ENCODE measurements around the gene ZNF814.
"Not testable (repeated sequence)": the region's sequence is repeated elsewhere in the genome, so short reads cannot be mapped to it uniquely, and the experiment has no call there.

ZNF814 gene

GRCh38 chr19:57867868-57868492, 20.9 kb downstream of the ZNF814 start:
- TF ChIP-seq CTCF (IDR thresholded peaks at IDR 0.05; ENCODE audit: insufficient read depth, low read length, missing control alignments): no peak
- no peak for DNase-seq (ENCODE audit: low read depth, low spot score)
- ChIA-PET CTCF (no interaction called here), POLR2A (interaction anchor here (0.7 kb wide), 1 partner anchor 55 kb away, joined by 3 read pairs; no protein-coding TSS in a partner anchor)
- no peak overlapping the region for H3K4me3 ChIP-seq (ENCODE audit: low read depth, low read length)

GRCh38 chr19:57862351-57862750, 26.5 kb downstream of the ZNF814 start:
- CTCF ChIA-PET: interaction anchor here (1.0 kb wide), 1 partner anchor 27 kb away, joined by 5 read pairs; the partner anchor contains the start of gene ZNF814
- POLR2A ChIA-PET; H3K4me3 ChIP-seq (ENCODE audit: low read depth, low read length); DNase-seq (ENCODE audit: low read depth, low spot score): not testable (repeated sequence)

- CTCF ChIA-PET; H3K4me3 ChIP-seq (ENCODE audit: low read depth, low read length); POLR2A ChIA-PET; DNase-seq (ENCODE audit: low read depth, low spot score): not testable (repeated sequence)
Observed at GRCh38 chr19:57854117-57854516, 34.7 kb downstream of the ZNF814 start.

GRCh38 chr19:57851812-57852603, 36.8 kb downstream of the ZNF814 start:
- H3K4me3 ChIP-seq (ENCODE audit: low read depth, low read length); CTCF ChIA-PET; POLR2A ChIA-PET; DNase-seq (ENCODE audit: low read depth, low spot score): not testable (repeated sequence)

GRCh38 chr19:57850553-57851017, 38.3 kb downstream of the ZNF814 start:
- TF ChIP-seq CTCF (IDR thresholded peaks at IDR 0.05; ENCODE audit: insufficient read depth, low read length, missing control alignments): no peak
- POLR2A ChIA-PET: no interaction called here
- DNase-seq (ENCODE audit: low read depth, low spot score): no peak
- CTCF ChIA-PET: no interaction called here
- peak overlapping the region; percentile 87 for H3K4me3 ChIP-seq (ENCODE audit: low read depth, low read length)

- CTCF ChIA-PET: not testable (repeated sequence)
- peak within 1 kb of the TSS; percentile 87 for H3K4me3 ChIP-seq (ENCODE audit: low read depth, low read length)
- DNase-seq (ENCODE audit: low read depth, low spot score): peak; percentile 38
- POLR2A ChIA-PET: interaction anchor here (0.6 to 1.0 kb wide), 2 partner anchors 35 to 366 kb away, joined by 3 read pairs; partner anchors contain the start of gene ZNF552
Observed at GRCh38 chr19:57849666-57850473, 39.0 kb downstream of the ZNF814 start, which contains the start of gene ZNF587. Gene ZNF587 (plus strand): TSS chr19:57849859. CDS start chr19:57850039, 180 bp downstream.

GRCh38 chr19:57849162-57849665, 39.6 kb downstream of the ZNF814 start:
- CTCF ChIA-PET; DNase-seq (ENCODE audit: low read depth, low spot score): not testable (repeated sequence)
- peak overlapping the region; percentile 87 for H3K4me3 ChIP-seq (ENCODE audit: low read depth, low read length)
- POLR2A ChIA-PET: interaction anchor here (0.6 to 1.0 kb wide), 2 partner anchors 34 to 365 kb away, joined by 3 read pairs; partner anchors contain the start of gene ZNF552

- H3K4me3 ChIP-seq (ENCODE audit: low read depth, low read length); CTCF ChIA-PET; DNase-seq (ENCODE audit: low read depth, low spot score): not testable (repeated sequence)
- POLR2A ChIA-PET: interaction anchor here (0.6 kb wide), 1 partner anchor 28 kb away, joined by 3 read pairs; no protein-coding TSS in a partner anchor
Observed at GRCh38 chr19:57847164-57847563, 41.7 kb downstream of the ZNF814 start.

GRCh38 chr19:57841122-57841763, 47.6 kb downstream of the ZNF814 start:
- TF ChIP-seq CTCF (IDR thresholded peaks at IDR 0.05; ENCODE audit: insufficient read depth, low read length, missing control alignments): no peak
- POLR2A ChIA-PET: no interaction called here
- peak; percentile 70 for DNase-seq (ENCODE audit: low read depth, low spot score)
- CTCF ChIA-PET: no interaction called here
- H3K4me3 ChIP-seq (ENCODE audit: low read depth, low read length): no peak overlapping the region

GRCh38 chr19:57838622-57839191, 50.1 kb downstream of the ZNF814 start:
- H3K4me3 ChIP-seq (ENCODE audit: low read depth, low read length); POLR2A ChIA-PET; DNase-seq (ENCODE audit: low read depth, low spot score); CTCF ChIA-PET: not testable (repeated sequence)

- CTCF ChIA-PET; POLR2A ChIA-PET; H3K4me3 ChIP-seq (ENCODE audit: low read depth, low read length); DNase-seq (ENCODE audit: low read depth, low spot score): not testable (repeated sequence)
Observed at GRCh38 chr19:57836991-57837390, 51.8 kb downstream of the ZNF814 start.
